ENCODE results near the gene INPP5A. TPM values are rescaled to one million over a fixed set of nuclear protein-coding genes. Genes with fewer than 3 reads are reported as not detected.

INPP5A gene
- total RNA-seq, 1 donor, result 36.8 TPM

DNA sequence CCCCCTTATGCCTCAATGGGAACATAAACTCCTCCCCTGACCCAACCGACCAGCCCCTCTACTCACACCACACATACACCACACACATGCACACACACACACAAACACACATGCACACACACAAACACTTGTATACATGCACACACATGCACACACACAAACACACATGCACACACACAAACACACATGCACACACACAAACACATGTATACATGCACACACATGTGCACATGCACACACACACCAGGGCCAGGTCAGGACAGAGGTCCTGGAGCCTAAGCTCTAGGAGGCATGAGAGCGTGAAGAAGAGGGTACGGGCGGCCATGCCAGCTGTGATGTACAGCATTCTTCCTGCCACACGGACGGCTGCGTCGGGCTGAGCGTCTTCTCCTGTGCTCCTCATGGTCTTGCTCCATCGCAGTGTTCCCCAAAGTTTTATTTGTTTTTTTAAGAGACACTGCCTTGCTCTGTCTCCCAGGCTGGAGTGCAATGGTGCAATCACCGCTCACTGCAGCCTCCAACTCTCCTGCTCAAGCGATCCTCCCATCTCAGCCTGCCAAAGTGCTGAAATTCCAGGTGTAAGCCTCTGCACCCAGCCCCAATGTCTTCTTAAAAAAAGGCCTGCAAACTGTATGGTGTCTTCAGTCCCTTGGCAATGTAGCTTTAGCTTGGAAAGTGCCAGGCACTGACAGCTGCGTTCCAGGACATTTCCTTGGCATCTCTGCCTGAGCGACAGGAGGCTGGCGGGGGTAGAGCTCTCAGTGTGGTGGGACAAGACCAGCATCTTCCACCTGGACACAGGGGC is 38.8 kb upstream of the INPP5A start:
- TF ChIP-seq, protein P1, sequence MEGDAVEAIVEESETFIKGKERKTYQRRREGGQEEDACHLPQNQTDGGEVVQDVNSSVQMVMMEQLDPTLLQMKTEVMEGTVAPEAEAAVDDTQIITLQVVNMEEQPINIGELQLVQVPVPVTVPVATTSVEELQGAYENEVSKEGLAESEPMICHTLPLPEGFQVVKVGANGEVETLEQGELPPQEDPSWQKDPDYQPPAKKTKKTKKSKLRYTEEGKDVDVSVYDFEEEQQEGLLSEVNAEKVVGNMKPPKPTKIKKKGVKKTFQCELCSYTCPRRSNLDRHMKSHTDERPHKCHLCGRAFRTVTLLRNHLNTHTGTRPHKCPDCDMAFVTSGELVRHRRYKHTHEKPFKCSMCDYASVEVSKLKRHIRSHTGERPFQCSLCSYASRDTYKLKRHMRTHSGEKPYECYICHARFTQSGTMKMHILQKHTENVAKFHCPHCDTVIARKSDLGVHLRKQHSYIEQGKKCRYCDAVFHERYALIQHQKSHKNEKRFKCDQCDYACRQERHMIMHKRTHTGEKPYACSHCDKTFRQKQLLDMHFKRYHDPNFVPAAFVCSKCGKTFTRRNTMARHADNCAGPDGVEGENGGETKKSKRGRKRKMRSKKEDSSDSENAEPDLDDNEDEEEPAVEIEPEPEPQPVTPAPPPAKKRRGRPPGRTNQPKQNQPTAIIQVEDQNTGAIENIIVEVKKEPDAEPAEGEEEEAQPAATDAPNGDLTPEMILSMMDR (IDR thresholded peaks at IDR 0.05; ENCODE audit: insufficient read depth, low read length), result no peak
- no peak for DNase-seq (ENCODE audit: low read depth)
- H3K4me3 ChIP-seq (ENCODE audit: low read depth, low read length), result no peak overlapping the region

DNA sequence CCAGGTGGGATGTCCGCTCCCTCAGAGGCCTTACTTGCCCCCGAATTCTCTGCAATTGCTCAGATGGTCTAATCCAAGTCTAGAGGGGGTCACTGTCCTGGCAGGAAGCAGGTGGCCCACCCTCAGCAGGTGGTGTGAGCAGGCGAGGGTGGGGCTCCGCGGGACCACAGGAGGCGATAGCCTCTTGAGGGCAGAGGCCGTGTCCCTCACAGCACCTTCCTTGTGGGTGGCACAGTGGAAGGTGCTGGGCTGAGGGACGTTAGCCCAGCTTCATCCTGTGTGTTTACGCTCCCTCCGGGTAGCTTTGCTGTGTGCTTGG is 38.3 kb upstream of the INPP5A start:
- H3K4me3 ChIP-seq (ENCODE audit: low read depth, low read length), result no peak overlapping the region
- DNase-seq (ENCODE audit: low read depth), result no peak
- TF ChIP-seq, protein P1 (IDR thresholded peaks at IDR 0.05; ENCODE audit: insufficient read depth, low read length), result no peak

DNA sequence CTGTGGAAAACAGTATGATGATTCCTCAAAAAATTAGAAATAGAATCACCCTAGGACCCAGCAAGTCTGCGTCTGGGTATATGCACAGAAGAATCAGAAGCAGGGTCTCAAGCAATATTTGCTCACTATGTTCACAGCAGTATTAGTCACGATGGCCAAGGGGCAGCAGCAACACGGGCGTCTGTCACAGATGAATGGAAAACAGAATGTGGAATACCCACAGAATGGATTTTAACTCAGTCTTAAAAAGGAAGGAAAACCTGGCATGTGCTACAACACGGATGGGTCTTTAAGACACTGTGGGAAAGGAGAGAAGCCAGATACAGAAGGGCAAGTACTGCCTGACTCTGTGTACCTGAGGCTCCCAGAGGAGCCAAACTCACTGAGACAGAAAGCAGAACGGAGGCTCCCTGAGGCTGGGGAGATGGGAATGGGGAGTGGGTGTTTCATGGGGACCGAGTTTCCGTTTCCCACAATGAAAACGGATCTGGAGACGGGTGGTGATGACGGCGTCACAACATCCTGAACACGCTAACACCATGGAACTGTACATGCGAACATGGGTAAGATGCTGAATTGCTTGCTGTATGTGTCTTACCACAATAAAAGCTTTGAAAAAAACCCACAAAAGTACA is 36.7 kb upstream of the INPP5A start:
- no peak for DNase-seq (ENCODE audit: low read depth)
- no peak overlapping the region for H3K4me3 ChIP-seq (ENCODE audit: low read depth, low read length)
- TF ChIP-seq, protein P1 (IDR thresholded peaks at IDR 0.05; ENCODE audit: insufficient read depth, low read length), result no peak

DNA sequence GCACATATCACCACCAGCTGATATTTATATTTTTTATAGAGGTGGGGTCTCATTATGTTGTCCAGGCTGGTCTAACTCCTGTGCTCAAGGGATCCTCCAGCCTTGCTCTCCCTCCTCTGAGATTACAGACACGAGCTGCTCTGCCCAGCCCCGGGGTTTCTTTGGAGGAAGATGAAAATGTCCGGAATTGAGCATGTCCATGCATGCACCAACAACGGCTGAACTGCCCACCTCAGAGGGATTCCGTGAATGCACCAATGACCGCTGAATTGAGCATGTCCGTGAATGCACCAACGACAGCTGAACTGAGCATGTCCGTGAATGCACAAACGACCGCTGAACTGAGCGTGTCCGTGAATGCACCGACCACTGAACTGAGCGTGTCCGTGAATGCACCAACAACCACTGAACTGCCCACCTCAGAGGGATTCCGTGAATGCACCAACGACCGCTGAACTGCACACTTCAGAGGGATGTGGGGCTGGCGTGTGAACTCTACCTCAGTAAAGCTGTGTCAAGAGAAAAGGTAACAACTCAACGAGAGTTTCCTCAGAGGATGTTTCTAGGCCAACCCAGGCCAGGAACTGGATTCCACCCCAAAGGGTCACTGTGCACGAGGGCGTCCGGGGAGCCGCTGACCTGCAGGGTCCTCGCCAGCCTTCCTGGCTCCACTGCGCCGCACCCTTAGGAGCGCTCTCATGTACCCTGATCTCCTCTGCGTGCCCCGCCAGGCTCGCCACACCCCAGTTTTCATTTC is 34.9 kb upstream of the INPP5A start:
- H3K4me3 ChIP-seq (ENCODE audit: low read depth, low read length), result no peak overlapping the region
- DNase-seq (ENCODE audit: low read depth), result no peak
- TF ChIP-seq, protein P1 (IDR thresholded peaks at IDR 0.05; ENCODE audit: insufficient read depth, low read length), result no peak

DNA sequence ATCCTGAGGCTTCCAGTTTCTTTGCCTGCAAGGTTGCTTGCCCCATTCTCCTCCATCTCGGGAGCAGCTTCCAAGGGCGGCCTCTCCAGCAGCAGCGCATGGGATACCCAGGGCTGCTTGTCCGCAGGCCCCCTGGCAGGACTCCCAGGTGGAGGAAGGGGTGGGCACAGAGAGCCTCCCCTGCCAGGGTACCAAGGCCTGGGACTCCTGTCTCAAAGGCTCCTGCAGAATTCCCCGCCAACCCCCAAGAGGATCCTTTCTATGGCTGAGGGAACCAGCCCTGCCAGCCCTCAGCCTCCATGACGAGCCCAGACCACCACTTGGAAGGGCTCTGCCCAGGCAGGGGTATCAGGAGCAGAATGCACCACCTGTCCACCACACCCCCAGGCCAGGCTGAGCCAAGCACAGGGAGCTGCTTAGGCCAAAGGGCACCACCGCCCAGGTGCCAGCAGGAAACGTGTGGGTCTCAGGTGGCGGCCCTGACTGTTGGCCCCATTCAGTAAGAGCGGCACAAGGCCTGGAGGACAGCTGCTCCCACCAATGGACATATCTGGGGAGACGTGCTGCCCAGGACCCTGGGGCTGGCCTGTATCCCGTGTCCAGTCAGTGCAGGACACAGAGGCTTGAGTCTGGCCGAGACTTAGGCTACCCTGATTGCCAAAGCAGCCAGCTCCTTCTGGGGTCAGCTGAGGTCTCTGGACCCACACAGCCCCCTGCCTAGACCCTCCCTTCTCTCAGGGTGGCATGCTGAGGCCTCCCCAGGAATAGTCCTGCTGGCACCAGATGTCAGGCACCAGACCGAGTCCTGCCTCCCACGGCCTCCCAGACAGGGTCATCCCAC is 33.8 kb upstream of the INPP5A start:
- TF ChIP-seq, protein P1 (IDR thresholded peaks at IDR 0.05; ENCODE audit: insufficient read depth, low read length), result no peak
- no peak overlapping the region for H3K4me3 ChIP-seq (ENCODE audit: low read depth, low read length)
- DNase-seq (ENCODE audit: low read depth), result no peak

Data from fibroblast of the aortic adventitia (primary cell).